Panc1 (cell line): ENCODE results near the gene TEX14.

ENCODE experiments used
- TCF7L2 ChIP-seq: IDR thresholded peaks from 2 replicates; pipeline ENCODE4 v1.6.1; 2011; ENCODE audit warnings: mild to moderate bottlenecking, low read depth, low read length, inconsistent platforms
- TF ChIP-seq, protein P1 (sequence below): fragments of 450-650 bp; IDR thresholded peaks from 2 replicates; pipeline ENCODE4 v1.5.1; 2017; ENCODE audit warnings: mild to moderate bottlenecking

DNA sequence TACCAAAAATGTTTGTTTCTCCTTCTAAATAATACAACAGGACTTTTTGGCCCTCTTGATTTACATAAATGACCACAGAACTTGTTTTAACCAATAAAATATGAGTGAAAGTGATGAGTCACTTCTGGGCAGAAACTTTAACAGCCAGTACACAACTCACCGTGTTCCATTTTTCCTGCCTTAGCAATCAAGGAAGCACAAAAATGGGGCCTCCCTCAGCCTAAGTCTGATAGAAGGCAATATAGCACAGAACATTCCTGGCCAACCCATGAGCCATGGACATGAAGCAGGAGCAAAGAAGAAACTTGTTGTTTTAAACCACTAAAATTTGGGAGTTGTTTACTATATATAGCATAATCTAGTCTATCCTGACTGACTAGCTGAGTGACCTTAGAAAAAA is 116.3 kb downstream of the TEX14 start:
- TF ChIP-seq, protein P1, sequence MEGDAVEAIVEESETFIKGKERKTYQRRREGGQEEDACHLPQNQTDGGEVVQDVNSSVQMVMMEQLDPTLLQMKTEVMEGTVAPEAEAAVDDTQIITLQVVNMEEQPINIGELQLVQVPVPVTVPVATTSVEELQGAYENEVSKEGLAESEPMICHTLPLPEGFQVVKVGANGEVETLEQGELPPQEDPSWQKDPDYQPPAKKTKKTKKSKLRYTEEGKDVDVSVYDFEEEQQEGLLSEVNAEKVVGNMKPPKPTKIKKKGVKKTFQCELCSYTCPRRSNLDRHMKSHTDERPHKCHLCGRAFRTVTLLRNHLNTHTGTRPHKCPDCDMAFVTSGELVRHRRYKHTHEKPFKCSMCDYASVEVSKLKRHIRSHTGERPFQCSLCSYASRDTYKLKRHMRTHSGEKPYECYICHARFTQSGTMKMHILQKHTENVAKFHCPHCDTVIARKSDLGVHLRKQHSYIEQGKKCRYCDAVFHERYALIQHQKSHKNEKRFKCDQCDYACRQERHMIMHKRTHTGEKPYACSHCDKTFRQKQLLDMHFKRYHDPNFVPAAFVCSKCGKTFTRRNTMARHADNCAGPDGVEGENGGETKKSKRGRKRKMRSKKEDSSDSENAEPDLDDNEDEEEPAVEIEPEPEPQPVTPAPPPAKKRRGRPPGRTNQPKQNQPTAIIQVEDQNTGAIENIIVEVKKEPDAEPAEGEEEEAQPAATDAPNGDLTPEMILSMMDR = no peak
- TF ChIP-seq TCF7L2 = no peak
